Epithelial cell of proximal tubule (primary cell): ENCODE measurements around the gene SEMA6D. TPM values are rescaled to one million over a fixed set of nuclear protein-coding genes. Genes with fewer than 3 reads are reported as not detected.

ENCODE experiments used
- DNase-seq: peaks from one replicate; pipeline ENCODE4 v3.0.0-alpha.2; 2011; ENCODE audit warnings: low read depth
- H3K4me3 ChIP-seq: 2 replicates; pipeline ENCODE4 v1.5.1; 2011; ENCODE audit warnings: low read depth, mild to moderate bottlenecking, low read length
- total RNA-seq: library from RNA; depleted of rRNA; stranded (reverse); fragments of >200 nt; gene quantifications from 2 replicates; pipeline ENCODE4 v1.2.3, GENCODE V29; 2015
- TF ChIP-seq, protein P1 (sequence below): conservative IDR thresholded peaks from 2 replicates; pipeline ENCODE4 v1.5.1; 2012; ENCODE audit warnings: low read depth, mild to moderate bottlenecking, low read length

The SEMA6D gene
- total RNA-seq, 1 donor from 2014 or later, result 2.6 TPM

DNA sequence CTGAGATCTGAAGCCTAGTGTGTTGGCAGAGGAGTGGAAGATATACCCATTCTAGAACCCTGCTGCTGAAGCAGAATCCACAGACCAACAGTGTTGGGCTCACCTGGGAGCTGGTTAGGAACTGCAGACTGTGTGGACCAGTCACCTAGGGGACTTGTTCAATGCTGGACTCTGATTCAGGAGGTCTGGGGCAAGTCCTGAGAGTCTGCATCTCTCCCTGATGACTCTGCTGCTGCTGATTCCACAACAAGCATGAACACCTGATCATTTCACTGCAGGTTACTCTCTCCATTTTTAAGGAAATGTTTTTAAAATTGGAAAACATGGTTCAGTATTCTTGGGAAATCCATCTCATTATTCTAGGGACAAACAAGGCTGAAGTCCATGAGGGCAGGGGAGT is 84.9 kb downstream of the SEMA6D start:
- TF ChIP-seq, protein P1, sequence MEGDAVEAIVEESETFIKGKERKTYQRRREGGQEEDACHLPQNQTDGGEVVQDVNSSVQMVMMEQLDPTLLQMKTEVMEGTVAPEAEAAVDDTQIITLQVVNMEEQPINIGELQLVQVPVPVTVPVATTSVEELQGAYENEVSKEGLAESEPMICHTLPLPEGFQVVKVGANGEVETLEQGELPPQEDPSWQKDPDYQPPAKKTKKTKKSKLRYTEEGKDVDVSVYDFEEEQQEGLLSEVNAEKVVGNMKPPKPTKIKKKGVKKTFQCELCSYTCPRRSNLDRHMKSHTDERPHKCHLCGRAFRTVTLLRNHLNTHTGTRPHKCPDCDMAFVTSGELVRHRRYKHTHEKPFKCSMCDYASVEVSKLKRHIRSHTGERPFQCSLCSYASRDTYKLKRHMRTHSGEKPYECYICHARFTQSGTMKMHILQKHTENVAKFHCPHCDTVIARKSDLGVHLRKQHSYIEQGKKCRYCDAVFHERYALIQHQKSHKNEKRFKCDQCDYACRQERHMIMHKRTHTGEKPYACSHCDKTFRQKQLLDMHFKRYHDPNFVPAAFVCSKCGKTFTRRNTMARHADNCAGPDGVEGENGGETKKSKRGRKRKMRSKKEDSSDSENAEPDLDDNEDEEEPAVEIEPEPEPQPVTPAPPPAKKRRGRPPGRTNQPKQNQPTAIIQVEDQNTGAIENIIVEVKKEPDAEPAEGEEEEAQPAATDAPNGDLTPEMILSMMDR, result no peak
- no peak for DNase-seq
- no peak overlapping the region for H3K4me3 ChIP-seq

DNA sequence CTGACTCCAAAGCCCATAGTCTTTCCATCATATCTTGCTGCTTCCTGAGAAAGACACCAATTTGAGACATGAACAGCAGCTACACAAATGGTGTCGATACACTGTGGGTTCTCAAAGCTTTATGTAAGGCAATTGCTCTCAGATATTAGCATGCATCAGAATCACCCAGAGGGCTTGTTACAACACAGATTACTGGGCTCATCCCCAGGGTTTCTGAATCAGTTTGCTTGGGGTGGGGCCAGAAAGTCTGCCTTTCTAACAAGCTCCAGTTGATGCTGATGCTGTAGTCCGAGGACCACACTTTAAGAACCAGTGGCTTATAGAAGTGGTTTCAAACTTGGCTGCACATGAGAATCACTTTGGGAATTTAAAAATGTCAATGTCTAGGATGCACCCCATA is 86.5 kb downstream of the SEMA6D start:
- DNase-seq, result no peak
- TF ChIP-seq, protein P1, result no peak
- H3K4me3 ChIP-seq, result no peak overlapping the region

DNA sequence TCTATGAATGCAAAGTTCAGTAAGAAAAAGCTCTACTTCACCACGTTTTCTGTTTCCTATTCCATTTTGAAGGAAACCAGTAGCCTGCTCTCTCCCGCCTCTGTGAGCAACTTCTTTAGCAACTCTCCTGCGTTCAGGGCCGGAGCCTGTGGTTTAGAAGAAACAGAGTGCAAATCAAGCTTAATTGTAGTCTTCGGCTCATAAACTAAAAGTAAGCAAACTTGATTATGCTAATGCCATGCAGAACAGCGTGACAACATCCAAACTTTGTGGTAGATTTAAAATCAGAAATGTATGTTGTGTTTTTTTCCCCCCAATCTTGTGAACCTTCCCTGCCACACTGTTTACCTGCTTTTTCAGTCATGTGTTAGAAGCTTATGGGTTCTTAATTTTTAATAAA is 87.4 kb downstream of the SEMA6D start:
- H3K4me3 ChIP-seq, result no peak overlapping the region
- DNase-seq, result no peak
- TF ChIP-seq, protein P1, result no peak

DNA sequence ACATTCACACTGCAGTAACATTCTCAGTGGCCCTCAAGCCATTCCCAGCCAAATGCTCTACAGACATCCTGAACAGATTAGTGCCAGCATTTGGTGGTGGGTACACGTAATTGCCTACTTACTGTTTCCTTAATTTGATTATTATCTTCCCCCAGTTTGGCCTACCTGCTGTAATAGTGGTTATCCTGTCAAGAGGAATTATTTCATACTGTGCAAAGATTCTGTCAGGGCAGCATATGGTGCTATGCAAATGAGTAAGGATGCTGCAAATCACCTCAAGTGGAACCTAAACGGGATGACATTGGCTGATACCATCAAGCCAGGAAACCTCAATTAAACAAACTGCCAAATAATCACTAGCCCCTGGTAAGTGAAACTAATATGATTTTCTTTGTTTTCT is 88.7 kb downstream of the SEMA6D start:
- TF ChIP-seq, protein P1, result no peak

DNA sequence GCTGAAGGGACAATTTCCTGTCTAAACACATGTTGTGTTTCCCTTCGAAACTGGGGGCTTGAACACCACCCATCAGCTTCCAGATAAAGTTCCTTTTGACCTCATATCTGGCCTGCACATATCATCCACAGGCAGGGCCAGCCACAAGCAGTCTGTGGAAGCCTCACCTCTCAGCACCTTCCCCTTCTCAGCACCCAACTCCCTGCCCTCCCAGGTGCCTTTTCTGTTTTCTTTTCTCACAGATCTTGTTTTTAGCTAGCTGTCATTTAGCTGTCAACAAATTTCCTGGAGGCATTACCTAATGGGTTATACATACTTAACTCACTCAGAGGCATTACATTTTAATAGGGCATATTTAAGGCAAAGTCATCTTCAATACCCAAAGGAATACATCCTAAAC is 93.9 kb downstream of the SEMA6D start:
- no peak for DNase-seq
- TF ChIP-seq, protein P1, result no peak
- no peak overlapping the region for H3K4me3 ChIP-seq

More for the DNA sequence above, 88.7 kb downstream of the SEMA6D start:
- H3K4me3 ChIP-seq, result no peak overlapping the region
- DNase-seq, result no peak

DNA sequence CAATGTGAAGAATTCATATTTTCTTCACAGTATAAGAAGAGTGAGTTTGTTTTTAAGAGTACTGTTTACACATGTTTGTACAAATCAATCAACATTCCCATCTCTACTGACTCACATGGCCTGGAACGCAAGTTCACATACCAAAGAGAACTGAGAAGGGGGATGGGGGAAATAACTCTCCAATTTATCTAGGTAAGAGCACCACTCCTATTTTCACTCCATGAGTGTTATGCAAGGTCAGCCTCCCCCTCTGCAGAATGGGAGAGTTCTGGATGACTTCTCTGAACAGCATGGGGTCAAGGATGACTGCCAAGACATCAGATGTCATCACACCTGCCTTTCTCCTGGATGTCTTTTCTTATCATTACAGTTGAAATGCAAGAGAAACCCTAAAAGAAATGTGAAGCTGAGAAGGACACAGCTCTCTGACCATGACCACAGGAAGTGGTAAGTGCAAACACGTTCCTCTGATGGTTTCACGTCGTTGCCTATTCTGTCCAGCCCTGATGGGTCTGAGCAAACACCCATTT is 95.2 kb downstream of the SEMA6D start:
- H3K4me3 ChIP-seq, result no peak overlapping the region
- peak; percentile 87 for DNase-seq
- TF ChIP-seq, protein P1, result no peak

DNA sequence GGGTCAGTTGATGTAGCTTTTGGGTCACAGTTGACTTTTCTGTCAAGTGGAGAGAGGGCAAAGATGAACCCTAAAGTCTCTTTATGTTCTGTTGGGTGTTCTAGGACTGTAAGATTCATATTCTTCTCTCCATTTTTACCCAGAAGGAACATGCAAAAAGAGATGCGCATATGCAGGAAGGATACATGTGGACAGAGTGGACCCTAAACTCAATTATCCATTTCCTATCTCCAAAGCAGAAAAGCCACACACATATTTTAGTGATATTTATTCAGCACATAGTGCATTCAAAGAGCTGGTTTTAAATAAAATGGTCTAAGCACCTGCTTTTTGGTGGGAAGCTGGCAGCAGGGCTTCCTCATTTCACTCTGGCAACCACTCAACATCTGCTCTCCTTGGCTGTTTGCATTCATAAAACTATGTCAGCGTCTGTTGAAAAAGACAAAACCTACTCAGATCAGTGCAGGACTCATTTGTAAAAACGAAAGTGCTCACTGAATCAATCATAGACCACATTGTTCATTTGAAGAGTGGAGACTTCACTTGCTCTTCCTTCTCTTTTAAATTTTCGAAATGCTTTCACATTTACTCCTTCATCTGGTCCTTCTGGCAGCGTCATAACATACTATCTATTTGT is 96.6 kb downstream of the SEMA6D start:
- TF ChIP-seq, protein P1, result no peak
- H3K4me3 ChIP-seq, result no peak overlapping the region
- DNase-seq, result no peak
